Stimulated activated CD8-positive, alpha-beta memory T cell treated with anti-CD3 and anti-CD28 coated beads, Interleukin-7, amount 100 ng/mL, for 48 hours (primary cell): Measurements from ENCODE around the gene FUT2.
"Not testable (repeated sequence)": the region's sequence is repeated elsewhere in the genome, so short reads cannot be mapped to it uniquely, and the experiment has no call there.

Source experiments
- DNase-seq, 2 donors: peaks; one replicate each; pipeline ENCODE4 v3.0.0-alpha.2; 2020; ENCODE audit warnings: low read depth in 1 of 2; ENCODE audit errors: extremely low read depth in 1 of 2

Gene FUT2

DNA sequence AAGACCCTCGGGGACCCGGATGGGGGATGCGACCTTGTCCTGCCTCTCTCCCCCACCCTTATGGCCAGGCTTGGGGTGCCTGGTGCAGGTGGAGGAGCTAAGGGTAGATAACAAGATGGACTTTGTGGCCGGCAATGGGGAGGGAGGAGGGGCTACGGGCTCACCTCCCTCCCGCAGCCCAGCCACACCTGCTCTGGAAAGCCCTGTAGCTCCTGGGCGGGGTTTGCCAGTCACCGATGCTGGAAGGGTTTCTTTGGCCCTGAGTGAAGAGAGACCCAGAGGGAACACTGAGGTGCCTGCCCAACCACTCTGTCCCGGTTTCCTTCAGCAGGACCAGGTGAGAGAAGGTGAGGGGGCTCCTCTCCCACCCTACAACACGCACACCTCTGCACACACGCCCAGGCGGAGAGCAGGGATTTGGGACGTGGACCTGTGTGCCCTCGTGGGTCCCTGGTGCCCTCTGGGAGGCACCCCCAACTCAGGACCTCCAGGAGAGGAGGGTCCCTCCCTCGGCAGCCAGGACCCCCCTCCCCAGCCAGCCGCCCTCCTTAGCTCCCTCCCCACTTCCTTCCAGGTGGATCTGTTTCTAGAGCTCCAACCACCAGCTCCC, at the start of gene FUT2:
FUT2 (plus strand) TSS at position 229 of the 610 bp plus-strand sequence. CDS start 6,986 bp downstream, outside the sequence.
- no peak for DNase-seq

DNA sequence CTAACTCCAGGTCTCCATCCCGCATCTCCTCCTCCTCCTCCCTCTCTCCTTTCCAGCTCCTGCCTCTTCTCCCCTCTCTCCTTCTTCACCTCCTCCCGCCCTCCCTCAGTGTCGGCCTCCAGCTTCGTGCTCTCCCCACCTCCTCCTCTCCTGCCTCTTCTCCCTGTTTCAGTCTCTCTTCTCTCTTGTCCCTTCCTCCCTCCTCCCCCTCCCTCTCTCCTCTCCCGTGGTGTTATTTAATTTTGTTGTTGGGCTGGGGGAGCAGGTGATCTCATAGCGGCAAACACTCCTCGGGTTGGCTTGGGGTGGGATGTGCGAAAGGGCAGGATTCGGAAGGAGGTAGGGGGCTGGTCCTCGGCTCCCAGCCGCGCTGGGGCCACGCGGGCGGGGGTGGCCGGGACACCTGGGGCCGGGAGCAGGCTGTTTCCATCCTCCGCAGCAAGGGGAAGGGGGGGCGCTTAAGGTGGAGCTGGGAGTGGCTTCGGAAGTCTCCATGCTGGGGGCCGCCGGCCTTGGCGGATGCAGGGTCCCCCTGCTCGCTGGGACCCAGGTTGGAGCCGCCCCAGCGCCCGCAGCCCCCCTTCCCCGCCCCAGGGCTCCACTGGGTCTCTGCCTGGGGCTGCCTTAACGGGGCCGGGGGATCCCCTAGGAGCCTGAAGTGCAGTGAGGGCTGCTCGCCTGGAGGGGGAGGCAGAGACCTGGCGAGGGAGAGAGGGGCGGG, 49.6 kb upstream of the FUT2 start, which contains the start of gene CA11:
CA11 (minus strand) TSS at position 187 of the 721 bp plus-strand sequence. CDS start 555 bp downstream, outside the sequence.
- DNase-seq, result peak; percentile 80 to 86

DNA sequence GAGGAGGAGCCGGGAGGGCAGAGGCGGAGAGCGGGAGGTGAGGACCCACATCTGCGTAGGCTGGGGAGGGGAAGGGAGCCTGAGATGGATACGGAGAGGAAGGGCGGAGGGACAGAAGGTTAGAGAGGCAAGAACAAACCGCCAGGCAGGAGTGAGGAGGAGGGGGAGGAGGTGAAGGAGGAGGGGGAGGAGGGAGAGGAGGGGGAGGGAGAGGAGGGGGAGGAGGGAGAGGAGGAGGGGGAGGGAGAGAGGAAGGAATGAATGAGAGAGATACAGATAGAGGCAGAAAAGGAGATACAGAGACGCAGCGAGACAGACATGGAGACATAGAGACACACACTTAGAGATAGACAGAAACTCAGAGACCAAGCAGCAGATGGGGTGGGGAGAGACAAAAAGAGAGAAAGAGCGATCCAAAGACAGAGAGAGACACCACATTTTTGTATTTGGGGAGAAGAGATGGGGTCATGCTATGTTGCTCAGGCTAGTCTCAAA, 49.0 kb upstream of the FUT2 start:
- no peak for DNase-seq

DNA sequence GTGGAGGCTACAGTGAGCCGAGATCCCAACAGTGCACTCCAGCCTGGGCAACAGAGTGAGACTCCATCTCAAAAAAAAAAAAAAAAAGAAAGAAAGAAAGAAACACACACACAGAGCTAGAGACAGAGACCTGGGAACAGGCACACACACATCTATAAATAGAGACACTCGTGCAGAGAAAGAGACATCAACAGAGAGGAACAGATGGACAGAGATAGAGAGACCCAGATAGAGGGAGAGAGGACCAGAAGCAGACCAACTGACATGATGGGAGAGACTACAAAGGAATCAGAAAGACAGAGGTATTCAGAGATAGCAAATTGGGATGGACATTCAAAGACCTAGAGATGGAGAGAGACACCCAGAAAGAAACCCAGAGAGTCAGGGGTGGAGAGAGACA, 47.6 kb upstream of the FUT2 start:
- DNase-seq, result no peak

DNA sequence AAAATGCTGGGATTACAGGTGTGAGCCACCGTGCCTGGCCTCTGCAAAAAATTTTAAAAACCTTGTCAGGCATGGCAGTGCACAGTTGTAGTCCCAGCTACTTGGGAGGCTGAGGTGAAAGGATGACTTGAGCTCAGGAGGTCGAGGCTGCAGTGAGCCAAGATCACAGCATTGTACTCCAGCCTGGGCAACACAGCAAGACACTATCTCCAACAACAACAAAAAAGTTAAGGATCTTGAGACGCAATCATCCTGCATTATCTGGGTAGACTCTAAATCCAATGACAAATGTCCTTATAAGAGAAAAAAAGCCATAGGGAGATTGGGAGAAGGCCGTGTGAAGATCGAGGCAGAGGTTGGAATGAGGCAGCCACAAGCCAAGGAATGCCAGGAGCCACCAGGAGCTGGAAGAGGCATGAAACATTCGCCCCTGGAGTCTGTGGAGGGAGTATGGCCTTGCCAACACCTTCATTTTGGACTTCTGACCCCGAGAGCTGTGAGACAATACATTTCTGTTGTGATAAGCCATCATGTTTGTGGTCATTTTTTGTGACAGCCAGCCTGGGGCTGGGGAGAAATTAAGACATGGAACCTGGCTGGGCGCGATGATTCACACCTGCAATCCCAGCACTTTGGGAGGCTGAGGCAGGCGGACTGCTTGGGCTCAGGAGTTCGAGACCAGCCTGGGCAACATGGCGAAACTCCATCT, 44.6 kb upstream of the FUT2 start:
- DNase-seq, result no peak

DNA sequence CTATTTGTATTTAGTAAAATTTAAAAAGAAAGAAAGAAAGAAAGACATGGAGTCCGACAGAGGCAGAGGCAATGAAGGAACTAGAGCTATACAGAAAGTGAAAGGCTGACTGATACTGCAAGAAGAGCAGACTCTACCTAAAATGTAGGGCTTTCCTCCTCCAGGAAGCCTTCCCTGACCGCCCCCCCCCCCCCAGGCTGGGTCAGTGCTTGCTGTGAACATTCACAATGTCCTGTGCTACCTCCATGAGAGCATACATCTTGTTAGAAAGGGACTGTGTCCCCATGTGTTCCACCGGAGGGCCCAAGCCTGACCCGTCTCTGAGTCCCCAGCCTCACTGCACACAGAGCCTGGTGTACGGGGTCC, 44.1 kb upstream of the FUT2 start:
- no peak for DNase-seq

DNA sequence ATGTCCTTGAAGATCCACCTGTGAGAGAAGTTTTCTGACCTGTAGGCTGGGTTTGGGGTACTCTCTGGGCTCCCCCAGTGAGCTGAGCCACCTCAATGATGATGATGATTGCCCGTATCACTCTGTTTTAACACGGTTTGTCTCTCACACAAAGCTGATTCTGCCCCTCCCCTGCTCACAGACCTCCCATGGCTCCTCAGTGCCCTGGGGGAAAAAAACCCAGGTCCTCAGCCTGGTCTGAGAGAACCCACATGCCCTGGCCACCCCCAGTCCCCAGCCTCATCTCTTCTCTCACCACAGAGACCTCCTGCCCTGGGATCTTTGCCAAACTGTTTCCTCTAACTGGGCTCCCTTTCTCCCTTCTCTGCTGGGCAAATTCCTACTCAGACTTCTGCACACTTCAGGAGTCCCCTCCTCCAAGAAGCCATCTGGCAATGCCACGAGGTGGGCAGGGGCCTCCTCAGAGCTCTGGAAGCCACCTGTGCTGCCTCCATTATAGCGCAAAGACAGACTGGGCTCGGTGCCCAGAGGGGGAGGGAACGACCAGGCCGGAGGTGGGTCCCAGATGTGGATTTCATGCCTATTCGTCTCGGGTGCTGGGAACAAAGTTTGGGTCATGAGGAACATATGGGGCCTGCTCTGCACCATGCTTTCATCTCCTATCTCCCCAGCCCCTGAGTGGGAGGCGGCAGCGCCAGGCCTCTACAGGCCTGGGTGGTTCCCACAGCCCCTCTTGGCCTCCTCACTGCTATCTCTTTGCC, 41.3 kb upstream of the FUT2 start:
- DNase-seq, result no peak

DNA sequence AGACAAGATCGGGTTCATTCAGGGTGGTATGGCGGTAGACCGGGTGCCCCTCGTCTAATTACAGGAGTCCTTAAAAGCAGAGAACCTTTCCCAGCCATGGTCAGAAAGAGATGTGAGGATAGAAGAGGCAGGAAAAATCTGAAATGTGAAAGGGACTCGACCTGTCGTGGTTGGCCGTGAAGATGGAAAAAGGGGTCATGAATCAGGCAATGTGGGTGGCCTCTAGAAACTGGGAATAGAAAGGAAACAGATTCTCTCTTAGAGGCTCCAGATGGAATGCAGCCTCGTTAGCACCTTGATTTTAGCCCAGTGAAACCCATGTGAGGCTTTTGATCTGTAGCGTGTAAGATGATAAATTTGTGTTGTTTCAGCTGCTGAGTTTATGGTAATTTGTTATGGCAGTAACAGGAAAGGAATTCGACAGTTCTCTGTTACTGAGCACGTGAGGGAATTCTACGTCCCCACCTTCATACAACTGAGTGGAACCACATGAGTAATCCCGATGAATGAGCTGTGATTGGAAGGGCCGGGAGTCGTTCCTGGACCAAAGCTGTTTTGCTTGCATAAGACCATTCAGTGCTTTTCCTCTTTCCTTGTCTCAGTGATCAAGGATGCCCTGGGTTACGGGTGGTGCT, 38.8 kb upstream of the FUT2 start:
- DNase-seq, result no peak

DNA sequence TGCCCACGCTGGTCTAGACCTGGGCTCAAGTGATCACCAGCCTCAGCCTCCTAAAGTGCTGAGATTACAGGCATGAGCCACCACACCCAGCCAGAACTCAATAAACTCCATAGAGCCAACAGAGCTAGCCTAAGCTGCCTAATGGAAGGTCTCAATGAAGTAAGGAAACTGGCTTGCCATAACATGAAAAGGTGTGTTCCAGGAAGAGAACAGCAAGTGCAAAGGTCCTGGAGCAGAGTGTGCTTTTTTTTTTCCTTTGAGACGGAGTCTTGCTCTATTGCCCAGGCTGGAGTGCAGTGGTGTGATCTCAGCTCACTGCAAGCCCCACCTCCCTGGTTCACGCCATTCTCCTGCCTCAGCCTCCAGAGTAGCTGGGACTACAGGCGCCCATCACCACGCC, 37.9 kb upstream of the FUT2 start:
- DNase-seq, result not testable (repeated sequence)

DNA sequence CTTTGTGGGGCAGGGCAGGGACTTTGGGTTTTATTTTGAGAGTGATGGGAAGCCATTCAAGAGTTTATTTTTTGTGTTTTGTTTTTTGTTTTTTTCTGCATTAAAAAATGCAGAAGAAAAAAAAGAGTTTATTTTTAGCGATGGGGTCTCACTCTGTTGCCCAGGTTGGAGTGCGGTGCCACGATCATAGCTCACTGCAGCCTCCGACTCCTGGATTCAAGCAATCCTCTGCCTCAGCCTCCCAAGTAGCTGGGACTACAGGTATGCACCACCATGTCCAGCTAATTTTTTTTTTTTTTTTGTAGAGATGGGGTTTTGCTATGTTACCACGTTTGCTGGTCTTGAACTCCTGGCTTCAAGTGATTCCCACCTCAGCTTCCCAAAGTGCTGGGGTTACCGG, 37.3 kb upstream of the FUT2 start:
- no peak for DNase-seq

DNA sequence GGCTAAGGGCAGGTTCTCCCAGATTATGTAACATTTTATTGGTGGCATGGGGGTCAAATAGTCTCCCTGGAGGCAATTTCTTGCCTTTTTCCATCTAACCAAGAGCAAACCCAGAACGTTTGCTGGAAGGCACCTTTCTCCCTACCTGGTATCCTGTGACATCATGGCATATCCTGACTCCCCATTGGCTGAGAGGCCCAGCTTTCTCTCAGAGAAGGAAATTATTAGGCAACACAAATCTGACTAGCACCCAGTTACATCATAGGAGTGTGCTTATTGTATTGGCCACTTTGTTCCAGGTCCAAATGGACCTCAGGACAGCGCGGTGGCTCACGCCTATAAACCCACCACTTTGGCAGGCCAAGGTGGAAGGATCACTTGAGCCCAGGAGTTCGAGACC, 36.0 kb upstream of the FUT2 start:
- no peak for DNase-seq

DNA sequence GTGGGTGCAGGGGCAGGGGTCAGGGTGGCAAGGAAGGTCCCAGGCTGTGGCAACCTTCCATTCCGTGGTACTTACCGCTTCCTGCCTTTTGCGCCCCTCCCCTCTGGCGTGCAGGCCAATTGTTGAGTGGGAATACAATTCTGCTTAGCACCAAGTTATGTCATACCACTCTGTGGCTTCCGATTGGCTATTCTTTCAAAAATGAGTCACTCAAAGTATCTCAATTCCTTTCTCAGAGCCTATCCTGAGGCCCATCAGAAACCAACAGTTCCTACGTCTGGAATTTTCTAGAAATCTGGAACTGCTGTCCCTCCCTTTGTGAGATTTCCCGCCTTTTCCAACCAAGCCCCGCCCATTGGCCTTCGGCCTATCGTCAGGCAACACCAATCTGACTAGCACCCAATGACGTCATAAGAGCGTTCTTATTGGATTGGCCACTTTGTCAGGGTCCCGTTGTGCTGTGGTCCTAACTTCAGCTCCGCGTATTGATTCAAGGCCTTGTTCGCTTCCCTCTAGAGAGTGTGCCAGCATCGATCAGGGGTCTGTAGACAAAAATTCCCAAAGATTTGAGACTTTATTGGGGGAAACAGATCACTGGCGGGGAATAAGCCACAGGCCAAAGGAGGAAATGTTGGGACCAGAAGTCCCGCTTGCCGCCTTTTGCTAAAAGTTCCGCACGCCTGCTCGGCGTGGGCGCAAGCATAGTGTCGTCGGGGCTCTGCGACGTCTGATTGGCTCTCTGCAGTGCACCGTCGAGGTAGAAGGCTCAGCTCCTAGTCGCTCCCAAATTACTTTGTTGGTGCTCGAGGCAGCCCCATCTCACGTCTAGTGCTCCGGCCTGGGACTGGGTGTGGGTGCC, 34.7 kb upstream of the FUT2 start:
- DNase-seq, result peak in 1 of 2 donors; percentile 77

DNA sequence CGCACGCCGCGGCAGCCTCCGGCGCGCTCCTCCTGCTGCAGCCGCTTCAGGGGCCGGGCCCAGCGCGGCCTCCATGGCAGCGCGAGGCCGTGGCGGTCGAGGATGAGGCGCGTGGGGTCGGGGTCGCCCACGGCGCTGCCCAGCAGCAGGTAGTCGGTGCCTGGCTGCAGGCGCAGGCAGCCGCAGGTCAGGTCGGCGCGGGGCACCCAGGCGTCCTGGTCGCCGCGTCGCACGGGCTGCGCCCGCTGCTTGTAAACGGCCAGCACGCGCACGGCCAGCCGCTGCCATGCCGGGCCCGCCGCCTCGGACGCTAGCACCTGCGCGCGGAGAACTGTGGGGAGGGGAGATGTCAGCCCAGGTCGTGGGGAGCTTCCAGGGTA, 34.1 kb upstream of the FUT2 start:
- DNase-seq, result no peak

DNA sequence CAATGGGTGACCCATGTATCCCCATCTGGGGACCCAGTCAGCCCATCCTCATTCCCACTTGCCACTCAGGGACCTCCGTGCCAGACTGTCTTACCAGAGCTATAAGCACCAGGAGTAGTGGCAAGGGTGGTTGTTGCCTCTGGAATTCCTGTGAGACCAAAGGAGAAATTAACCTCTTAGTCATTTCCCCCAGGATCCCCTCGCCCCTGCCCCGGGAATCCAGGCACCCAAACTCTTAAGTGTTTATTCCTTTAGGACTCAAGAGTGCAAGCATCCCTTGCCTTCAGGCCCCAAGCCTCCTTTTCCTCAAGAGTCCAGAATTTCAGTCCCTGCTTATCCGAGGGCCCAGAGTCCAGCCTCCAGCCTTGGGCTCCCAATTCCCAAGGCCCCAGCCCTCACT, 32.1 kb upstream of the FUT2 start:
- DNase-seq, result no peak

DNA sequence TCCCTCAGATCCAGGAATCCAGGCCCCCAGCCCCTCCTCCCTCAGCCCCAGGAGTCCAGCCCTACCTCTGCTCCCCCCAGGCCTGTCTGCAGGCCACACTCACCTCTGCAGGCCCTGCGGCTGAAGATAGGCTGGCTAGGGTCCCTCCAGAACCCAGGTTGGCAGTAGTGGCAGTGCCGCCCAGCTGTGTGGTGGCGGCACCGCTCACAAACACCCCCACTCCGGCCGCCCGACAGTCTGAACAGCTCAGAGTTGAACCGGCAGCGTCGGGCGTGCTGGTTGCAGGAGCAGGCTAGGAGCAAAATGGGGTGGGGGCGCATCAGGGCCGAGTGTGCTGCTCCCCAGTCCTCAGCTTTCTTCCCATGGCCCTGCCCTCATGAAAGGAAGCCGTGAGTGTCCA, 31.3 kb upstream of the FUT2 start:
- DNase-seq, result no peak

DNA sequence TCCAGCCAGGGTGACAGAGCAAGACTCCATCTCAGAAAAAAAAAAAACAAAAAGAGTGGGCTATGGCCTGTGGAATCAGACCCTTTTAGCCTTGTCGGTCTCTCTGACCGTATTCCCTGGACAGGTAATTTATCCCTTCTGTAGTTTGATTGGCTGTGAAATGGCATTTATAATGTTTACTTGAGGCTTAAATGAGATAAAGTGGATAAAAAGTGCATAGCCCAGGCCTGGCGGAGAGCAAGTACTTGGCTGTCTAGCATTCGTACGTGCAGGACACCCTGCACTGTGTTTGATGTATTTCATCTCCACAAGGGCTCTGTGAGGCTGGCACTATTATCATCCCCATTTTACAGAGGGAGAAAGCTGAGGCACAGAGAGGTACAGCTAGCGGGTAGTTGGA, 30.0 kb upstream of the FUT2 start:
- no peak for DNase-seq

DNA sequence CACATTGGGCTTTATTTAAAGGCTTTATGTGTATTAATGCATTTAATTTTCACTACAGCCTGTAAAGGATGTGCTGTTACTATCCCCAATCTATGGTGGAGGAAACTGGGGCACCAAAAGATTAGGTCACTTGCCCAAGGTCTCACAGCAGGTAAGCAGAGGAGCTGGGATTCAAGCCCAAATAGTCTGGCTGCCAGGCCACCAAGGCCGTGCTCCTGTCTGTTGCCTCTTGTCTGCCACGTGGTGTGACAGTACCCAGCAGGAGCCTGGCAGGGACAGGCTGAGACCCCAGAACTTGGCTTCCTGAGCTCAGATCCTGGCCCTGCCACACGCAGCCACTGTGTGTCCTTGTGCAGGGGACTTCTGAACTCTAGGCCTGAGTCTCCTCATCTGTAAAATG, 27.4 kb upstream of the FUT2 start:
- DNase-seq, result no peak

DNA sequence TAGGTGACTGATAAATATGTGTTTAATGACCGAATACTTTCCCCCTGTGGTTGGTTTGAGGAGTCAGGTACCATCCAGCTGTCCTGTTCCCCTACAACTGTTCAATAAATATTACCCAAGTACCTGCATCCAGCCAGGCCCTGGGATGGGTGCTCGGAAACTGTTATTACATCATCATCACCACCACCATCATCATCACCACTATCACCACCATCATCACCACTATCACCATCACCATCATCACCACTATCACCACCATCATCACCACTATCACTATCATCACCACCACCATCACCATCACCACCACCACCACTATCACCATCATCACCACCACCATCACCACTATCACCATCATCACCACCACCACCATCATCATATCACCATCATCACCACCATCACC, 27.0 kb upstream of the FUT2 start:
- DNase-seq, result no peak

DNA sequence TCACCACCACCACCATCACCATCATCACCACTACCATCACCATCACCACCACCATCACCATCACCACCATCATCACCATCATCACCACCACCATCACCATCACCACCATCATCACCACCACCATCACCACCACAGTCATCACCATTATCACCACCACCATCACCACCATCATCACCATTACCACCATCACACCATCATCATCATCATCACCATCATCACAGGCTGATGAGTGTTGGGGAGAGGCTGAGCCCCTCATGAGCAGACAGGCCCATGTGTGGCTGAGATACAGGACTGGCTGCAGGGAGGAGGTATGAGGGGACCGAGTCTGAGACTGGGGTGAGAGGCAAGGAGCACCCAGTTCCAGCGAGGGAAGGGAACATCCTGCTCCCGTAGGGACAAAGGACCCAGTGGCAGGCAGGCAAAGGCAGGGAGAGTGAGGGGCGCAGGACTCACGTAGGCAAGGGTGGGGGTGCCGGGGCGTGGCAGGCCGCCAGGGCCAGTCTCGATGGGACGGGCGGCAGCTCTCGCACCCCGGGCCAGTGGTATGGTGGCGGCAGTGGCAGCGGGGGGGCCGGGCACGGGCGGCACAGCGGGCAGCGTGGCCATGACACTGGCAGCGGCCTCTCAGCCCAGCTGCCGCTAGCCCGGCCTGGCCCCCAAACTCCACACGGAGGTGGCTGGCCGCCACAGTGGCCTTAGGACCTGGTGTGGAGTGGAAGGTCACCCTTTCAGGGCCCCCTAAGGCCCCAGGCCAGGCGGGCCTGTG, 25.7 kb upstream of the FUT2 start:
- no peak for DNase-seq
